GM18951 (cell line): ENCODE measurements around the gene GPC5.
"Not testable (repeated sequence)": the region's sequence is repeated elsewhere in the genome, so short reads cannot be mapped to it uniquely, and the experiment has no call there.

Source experiments
- POLR2A ChIP-seq: IDR thresholded peaks from 4 replicates; pipeline ENCODE4 v1.6.1; 2011; ENCODE audit warnings: mild to moderate bottlenecking; ENCODE audit not compliant: insufficient read length, insufficient read depth; ENCODE audit errors: extremely low read depth
- in situ Hi-C: fragments of 300-500 bp; cut with MboI; formaldehyde crosslinking; loops from one replicate; pipeline ENCODE4 v1.12.0; 2022; ENCODE audit warnings: low sequenced_read_pairs, mixed read lengths, inconsistent platforms; ENCODE audit not compliant: unreplicated experiment

The GPC5 gene

DNA sequence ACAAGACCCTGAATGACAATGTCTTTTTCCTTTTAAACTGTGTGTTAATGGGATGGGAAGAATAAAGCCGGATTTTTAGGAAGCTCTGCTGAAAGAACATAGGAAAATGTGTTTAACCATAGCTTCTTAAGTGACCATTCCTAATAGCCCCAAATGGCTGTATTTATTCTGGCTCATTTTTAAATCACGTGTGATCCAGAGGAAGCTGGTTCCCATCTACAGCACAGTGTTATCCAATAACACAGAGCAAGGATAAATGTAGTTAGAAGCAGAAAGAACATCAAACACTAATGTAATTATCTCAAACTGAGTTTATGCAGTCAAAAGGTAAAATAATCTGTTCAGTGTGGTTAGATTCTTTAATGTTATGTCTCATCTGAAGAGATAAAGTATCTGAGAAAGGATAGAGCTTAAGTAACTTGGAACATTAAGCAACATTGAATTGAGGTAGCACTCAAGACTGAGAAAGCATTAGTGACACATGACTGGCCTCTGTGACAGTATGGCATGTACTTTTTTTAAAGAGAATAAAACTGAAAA, 853.3 kb downstream of the GPC5 start:
- in situ Hi-C loops: no loop called here
- no peak for TF ChIP-seq POLR2A

DNA sequence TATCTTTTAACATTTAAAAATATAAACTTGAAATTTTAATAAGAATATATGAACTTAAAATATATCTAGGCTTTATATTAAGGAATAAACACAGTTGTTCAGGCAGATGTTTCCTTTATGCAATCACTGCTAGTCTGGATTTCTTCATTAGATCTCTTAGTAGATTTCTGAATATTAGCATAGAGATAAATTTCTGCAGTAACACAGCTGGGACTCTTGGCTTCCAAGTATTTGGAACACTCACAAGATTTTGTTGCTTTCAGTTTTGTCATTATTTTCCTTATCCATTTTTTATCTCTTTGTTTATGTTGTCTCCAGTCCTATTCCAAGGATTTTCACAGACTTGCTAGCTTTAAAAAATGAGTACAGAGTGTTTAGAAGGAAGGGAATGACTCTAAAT, 857.1 kb downstream of the GPC5 start:
- in situ Hi-C loops: no loop called here
- no peak for TF ChIP-seq POLR2A

GRCh38 chr13:92256211-92256610, 857.8 kb downstream of the GPC5 start:
- in situ Hi-C loops: no loop called here

GRCh38 chr13:92259046-92259445, 860.6 kb downstream of the GPC5 start:
- no peak for TF ChIP-seq POLR2A
- in situ Hi-C loops: no loop called here

More at GRCh38 chr13:92256211-92256610, 857.8 kb downstream of the GPC5 start:
- TF ChIP-seq POLR2A: no peak

- TF ChIP-seq POLR2A: no peak
- in situ Hi-C loops: no loop called here
These were observed 861.1 kb downstream of the GPC5 start for GRCh38 chr13:92259523-92259922.

DNA sequence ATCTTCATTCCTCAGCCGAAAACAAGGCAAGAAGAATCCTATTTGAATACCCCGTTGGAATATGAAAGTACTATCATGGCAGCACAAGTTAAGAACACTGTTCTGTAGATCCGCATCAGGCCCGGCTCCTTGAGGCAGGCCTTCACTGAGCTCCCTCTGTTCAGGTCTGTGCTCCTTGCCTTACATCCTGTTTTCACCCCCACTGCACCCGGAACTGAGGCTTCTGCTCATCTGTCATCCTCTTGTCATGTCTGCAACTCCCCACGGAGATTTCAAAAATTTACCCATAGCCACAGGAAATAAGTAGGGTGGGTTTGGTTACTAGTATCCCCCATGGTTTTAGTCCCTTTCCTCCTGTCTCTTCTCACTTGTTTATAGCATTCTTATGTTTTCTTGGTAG, 861.9 kb downstream of the GPC5 start:
- in situ Hi-C loops: no loop called here

DNA sequence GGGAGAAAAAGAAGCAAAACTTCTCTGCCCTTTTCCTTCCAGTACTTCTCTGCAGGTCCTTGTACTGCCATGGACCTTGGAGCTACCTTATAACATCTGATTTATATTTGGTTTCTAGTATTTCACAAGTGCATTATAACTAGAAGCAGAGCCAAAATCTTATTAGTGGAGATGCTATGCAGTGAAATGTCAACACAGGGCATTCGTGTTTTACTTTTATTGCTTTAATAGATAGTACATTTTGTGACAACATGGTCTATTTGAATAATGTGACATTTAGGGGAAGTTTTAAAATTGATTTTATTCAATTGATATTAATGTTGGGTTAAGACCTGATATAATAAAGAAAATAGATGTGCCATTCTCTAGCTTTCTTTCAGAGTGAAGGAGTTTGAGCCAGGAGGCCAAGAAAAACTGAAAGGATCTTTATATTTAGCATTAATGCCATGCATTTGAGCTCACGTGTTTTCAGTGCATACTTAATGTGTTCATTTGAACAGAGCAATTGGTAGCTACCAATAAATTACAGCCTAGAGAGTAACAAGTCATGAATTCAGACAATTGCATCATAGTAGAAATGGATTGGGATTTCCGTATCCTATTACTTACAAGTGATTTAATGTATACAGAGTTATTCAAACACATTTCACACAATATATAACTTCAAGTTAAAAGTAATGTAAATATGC, 863.8 kb downstream of the GPC5 start:
- TF ChIP-seq POLR2A: no peak
- in situ Hi-C loops: no loop called here

More for the DNA sequence above, 861.9 kb downstream of the GPC5 start:
- TF ChIP-seq POLR2A: no peak

- in situ Hi-C loops: no loop called here
These were observed 867.0 kb downstream of the GPC5 start for GRCh38 chr13:92265408-92265807.

DNA sequence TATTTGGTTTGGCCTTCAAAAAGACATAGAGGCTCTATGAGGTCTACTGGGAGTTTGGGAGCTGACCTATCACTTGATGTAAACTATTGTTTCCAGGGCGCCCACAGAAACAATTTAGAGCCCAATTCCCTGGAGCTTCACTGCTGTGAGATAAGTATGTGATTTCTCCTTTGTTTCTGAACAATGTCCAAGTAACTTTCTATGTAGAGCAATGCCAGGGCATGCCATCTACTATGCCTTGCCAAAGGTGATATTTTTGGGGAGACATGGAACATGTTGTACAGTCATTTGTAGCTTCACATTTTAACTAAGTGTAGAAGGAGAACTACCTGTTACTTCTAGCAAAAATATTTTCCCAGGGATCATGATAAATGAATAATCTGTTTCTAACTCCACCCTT, 872.6 kb downstream of the GPC5 start:
- in situ Hi-C loops: no loop called here
- TF ChIP-seq POLR2A: no peak

More at GRCh38 chr13:92265408-92265807, 867.0 kb downstream of the GPC5 start:
- no peak for TF ChIP-seq POLR2A

GRCh38 chr13:92272177-92272576, 873.8 kb downstream of the GPC5 start:
- no peak for TF ChIP-seq POLR2A
- in situ Hi-C loops: no loop called here

- in situ Hi-C loops: not testable (repeated sequence)
These were observed 882.6 kb downstream of the GPC5 start for GRCh38 chr13:92280986-92281385.

- in situ Hi-C loops: not testable (repeated sequence)
These were observed 892.4 kb downstream of the GPC5 start for GRCh38 chr13:92290718-92291307.

DNA sequence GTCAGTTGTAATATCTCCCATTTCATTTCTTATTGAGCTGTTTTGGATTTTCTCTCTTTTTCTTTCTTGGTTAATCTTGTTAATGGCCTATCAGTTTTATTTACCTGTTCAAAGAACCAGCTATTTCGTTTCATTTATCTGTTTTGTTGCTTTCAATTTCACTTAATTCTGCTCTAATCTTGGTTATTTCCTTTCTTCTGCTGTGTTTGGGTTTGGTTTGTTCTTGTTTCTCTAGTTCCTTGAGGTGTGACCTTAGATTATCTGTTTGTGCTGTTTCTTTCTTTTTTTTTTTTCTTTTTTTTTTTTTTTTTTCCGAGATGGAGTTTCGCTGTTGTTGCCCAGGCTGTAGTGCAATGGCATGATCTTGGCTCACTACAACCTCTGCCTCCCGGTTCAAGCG, 896.1 kb downstream of the GPC5 start:
- in situ Hi-C loops: not testable (repeated sequence)

DNA sequence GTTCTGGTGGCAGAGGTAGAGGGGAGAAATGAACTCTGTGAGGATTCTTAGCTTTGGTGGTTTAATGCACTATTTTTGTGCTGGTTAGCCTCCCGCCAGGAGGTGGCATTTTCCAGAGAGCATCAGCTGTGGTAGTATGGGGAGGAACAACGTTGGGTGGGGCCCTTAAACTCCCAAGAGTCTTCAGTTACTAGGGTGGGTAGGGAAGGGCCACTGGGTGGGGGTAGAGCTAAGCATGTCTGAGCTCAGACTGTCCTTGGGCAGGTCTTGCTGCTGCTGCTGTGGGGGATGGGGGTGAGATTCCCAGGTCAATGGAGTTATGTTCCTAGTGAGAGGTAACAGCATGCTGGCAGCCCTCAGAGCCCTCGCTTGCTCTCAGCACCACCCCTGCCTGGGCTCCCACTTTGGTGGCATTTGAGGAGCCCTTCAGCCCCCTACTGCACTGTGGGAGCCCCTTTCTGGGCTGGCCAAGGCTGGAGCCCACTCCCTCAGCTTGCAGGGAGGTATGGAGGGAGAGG, 897.8 kb downstream of the GPC5 start:
- in situ Hi-C loops: not testable (repeated sequence)
